LNCaP clone FGC (cell line): ENCODE measurements around the gene SBF2.
"Not testable (repeated sequence)": the region's sequence is repeated elsewhere in the genome, so short reads cannot be mapped to it uniquely, and the experiment has no call there.

Source experiments
- DNase-seq: peaks from one replicate; pipeline ENCODE4 v3.0.0-alpha.2; 2011; ENCODE audit warnings: low read depth
- H3K4me3 ChIP-seq: 2 replicates; pipeline ENCODE4 v1.5.1; 2011; ENCODE audit warnings: mild to moderate bottlenecking, low read depth, low read length, control low read depth
- CTCF ChIP-seq: IDR thresholded peaks from 2 replicates; pipeline ENCODE4 v1.5.1; 2012; ENCODE audit warnings: mild to moderate bottlenecking; ENCODE audit not compliant: control insufficient read depth, insufficient read depth; ENCODE audit errors: extremely low read depth

SBF2 gene

GRCh38 chr11:10275714-10276113 lies 18.3 kb downstream of the SBF2 start:
- no peak for DNase-seq
- no peak for TF ChIP-seq CTCF
- H3K4me3 ChIP-seq, result no peak overlapping the region

- H3K4me3 ChIP-seq, result no peak overlapping the region
- no peak for DNase-seq
- TF ChIP-seq CTCF, result no peak
Observed at GRCh38 chr11:10274726-10275125, 19.3 kb downstream of the SBF2 start.

GRCh38 chr11:10273738-10274137 lies 20.3 kb downstream of the SBF2 start:
- no peak for TF ChIP-seq CTCF
- DNase-seq, result no peak

DNA sequence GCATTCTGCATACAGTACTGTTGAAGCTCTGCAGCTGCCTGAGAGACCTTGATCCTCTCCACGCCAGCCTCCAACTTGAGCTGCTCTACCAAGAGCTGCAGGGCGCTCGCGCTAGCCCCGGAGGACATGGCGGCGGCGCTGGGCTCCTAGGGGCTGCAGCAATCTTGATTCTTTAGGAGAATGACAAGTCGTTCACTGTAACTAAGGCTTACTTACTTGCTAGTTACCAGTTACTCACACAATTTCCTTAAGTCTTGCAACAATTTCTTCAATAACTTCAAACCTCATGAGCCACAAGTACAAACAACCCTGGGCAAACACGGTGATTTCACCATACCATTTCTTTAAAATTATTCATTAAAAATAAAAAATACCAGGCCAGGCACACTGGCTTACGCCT lies 21.9 kb downstream of the SBF2 start:
- DNase-seq, result no peak
- TF ChIP-seq CTCF, result no peak
- H3K4me3 ChIP-seq, result no peak overlapping the region

More at GRCh38 chr11:10273738-10274137, 20.3 kb downstream of the SBF2 start:
- H3K4me3 ChIP-seq, result no peak overlapping the region

GRCh38 chr11:10268746-10269488 lies 25.1 kb downstream of the SBF2 start:
- no peak for DNase-seq
- TF ChIP-seq CTCF, result no peak
- no peak overlapping the region for H3K4me3 ChIP-seq

DNA sequence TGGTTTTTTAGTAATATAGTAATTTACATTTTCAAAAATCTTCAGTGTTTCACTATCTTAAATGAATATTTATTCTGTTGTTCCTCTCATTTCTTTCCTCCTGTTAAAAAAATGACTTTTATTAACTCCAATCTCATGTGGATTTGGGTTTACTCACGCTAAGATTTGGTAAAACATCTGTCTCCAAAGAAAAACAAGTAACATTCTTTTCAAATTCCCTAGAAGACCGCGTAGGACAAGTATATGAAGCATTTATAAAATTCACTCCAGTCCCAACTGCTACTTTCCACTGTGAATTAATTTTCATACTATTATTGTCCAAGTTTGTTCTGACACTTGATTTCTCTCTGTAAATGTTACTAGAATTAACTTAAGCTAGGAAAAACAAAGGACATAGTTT lies 26.2 kb downstream of the SBF2 start:
- no peak overlapping the region for H3K4me3 ChIP-seq
- no peak for TF ChIP-seq CTCF
- no peak for DNase-seq

DNA sequence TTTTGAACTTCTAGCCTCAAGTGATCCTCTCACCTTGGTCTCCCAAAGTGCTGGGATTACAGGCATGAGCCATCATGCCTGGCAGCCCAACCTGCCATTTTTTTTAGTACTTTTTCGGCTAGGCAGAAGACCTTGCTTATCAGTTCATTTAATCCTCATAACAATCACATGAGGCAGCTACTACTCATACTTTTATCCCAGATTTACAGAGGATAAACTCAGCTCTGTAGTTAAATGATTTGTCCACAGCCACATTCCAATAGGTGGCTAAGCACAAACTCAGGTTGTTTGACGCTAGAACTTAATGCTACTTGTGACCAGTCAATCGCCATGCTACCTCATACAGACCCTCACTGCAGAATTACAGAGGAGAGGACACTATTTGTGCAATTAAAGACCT lies 28.1 kb downstream of the SBF2 start:
- H3K4me3 ChIP-seq, result no peak overlapping the region
- no peak for DNase-seq
- no peak for TF ChIP-seq CTCF

- DNase-seq, H3K4me3 ChIP-seq: not testable (repeated sequence)
Observed at GRCh38 chr11:10264716-10265115, 29.3 kb downstream of the SBF2 start.
